Esophagus (tissue), 2 donors: ENCODE measurements around the gene GFER. TPM values are rescaled to one million over a fixed set of nuclear protein-coding genes. Genes with fewer than 3 reads are reported as not detected.
A peak's percentile ranks its signal among the peaks of the same experiment; 100 is the strongest.

ENCODE experiments used
- H3K27ac ChIP-seq, 2 donors: one replicate each; pipeline ENCODE4 v1.5.1; 2013; ENCODE audit warnings: low read depth in 2 of 2, mild to moderate bottlenecking in 2 of 2, inconsistent platforms in 1 of 2, low read length in 1 of 2, moderate library complexity in 1 of 2
- H3K27me3 ChIP-seq, 2 donors: one replicate each; pipeline ENCODE4 v1.6.1; 2013; ENCODE audit warnings: low read length in 2 of 2, control low read depth in 1 of 2, mild to moderate bottlenecking in 1 of 2; ENCODE audit not compliant: insufficient read depth in 2 of 2, control insufficient read depth in 1 of 2
- H3K36me3 ChIP-seq, 2 donors: one replicate each; pipeline ENCODE4 v1.6.1; 2013; ENCODE audit warnings: low read length in 1 of 2; ENCODE audit not compliant: control insufficient read depth in 2 of 2, insufficient read depth in 2 of 2
- H3K4me1 ChIP-seq, 2 donors: one replicate each; pipeline ENCODE4 v1.6.1; 2013; ENCODE audit warnings: low read length in 1 of 2; ENCODE audit not compliant: control insufficient read depth in 2 of 2, insufficient read depth in 2 of 2
- H3K4me3 ChIP-seq, 2 donors: one replicate each; pipeline ENCODE4 v1.5.1; 2013; ENCODE audit warnings: low read length in 2 of 2, mild to moderate bottlenecking in 2 of 2, low read depth in 1 of 2, moderate library complexity in 1 of 2
- H3K9me3 ChIP-seq, 2 donors: one replicate each; pipeline ENCODE4 v1.6.1; 2013; ENCODE audit warnings: mild to moderate bottlenecking in 2 of 2, low read depth in 1 of 2, low read length in 1 of 2, moderate library complexity in 1 of 2; ENCODE audit not compliant: control insufficient read depth in 2 of 2, insufficient read depth in 1 of 2
- WGBS, 2 donors: extraction: QIAGEN DNeasy Blood & Tissue Kit; methylation state at CpG; one replicate each; pipeline ENCODE4 v1.1.7; 2013; 5-methylcytosine and 5-hydroxymethylcytosine counted together
- polyA plus RNA-seq, 2 donors: library from polyadenylated mRNA; stranded (reverse); fragments of 200-250 nt; gene quantifications; one replicate each; pipeline ENCODE4 v1.2.3, GENCODE V29; 2013
- donor health status: healthy with polysubstance abuse.
- donor health status: Bipolar disorder and iron deficiency.

Gene GFER
- polyA plus RNA-seq, 2 donors, result 13.1 to 23.1 TPM

DNA sequence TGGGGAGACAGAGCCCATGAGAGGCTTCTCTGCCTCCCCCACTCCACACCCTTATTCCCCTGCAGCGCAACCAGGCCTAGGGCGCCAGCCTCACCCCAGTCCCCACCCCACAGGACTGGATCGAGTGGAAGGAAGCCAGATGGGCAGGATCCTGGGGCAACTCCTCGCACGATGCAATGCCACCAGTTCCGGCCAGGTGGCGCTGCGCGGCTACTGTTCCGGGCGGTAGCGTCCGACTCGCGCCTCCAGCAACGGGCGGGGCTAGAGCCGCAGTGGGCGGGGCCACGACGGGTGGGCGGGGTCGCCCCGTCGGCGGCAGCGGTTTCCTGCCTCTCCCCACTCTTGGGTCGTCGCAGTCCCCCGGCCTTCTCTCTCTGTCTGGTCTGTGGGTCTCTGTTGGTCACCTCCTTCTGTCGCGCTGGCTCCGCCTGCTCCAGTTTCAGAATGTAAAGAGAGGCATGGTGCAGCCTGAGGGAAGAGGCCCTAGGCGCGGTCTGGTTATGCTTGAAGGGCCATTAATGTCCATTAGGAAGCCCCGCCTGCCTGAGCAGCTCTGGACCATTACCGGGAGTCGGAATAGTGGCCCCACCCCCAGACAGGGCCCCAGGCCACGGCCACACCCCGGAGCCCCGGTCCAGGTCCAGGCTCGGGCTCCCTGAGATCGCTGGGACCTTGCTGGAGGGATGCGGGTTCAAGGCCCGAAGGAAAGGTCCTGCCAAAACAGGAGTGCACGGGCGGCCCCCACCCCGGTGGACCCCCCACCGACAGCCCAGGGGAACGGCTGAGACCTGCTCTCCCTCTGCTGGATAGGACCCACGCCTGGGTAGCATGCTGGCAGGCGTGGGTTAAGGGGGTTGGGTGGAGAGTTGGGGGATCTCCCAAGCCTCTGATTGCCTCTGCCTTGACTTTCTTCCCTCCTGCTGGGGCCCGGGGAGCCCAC is 39.4 kb downstream of the GFER start:
- H3K27me3 ChIP-seq, result peaks cover 5 to 6% of the 10 kb centered on the region in 2 donors
- H3K4me3 ChIP-seq, result peak overlapping the region; percentile 13 to 31
- 12 to 13% methylated on average over 47 to 53 of the region's 53 CpGs for WGBS, 2 donors
- no peaks in the 10 kb centered on the region for H3K36me3 ChIP-seq
- peak overlapping the region; percentile 63 to 76 for H3K27ac ChIP-seq
- H3K9me3 ChIP-seq, result peaks cover 0 to 2% of the 10 kb centered on the region in 2 donors
- H3K4me1 ChIP-seq, result peaks cover 19 to 34% of the 10 kb centered on the region in 2 donors

DNA sequence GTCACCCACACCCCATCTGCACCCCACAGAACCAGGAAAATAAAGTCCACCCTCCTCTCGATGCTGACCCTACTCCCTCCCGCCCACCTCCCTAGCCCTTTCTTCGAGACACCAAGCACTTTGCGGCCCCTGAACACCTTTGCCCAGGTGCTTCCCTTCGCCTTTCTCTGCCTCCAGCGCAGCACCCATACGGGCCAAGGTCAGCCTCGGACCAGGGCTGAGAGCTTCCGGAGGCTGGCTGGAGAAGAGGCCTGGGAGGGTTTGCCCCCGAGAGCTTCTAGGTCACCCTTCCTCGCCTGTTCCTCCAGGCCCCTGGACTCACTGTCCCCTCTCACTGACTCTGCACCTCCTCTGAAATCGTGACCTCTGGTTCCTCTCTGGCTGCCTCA is 40.0 kb downstream of the GFER start:
- Histone ChIP-seq H3K27me3 (peaks cover 3 to 5% of the 10 kb centered on the region in 2 donors), H3K36me3 (no peaks in the 10 kb centered on the region), H3K4me1 (peaks cover 19 to 34% of the 10 kb centered on the region in 2 donors), H3K9me3 (peaks cover 0 to 2% of the 10 kb centered on the region in 2 donors), H3K27ac (no peak overlapping the region), H3K4me3 (no peak overlapping the region)
- 89 to 92% methylated on average over 12 of the region's 12 CpGs for WGBS, 2 donors

DNA sequence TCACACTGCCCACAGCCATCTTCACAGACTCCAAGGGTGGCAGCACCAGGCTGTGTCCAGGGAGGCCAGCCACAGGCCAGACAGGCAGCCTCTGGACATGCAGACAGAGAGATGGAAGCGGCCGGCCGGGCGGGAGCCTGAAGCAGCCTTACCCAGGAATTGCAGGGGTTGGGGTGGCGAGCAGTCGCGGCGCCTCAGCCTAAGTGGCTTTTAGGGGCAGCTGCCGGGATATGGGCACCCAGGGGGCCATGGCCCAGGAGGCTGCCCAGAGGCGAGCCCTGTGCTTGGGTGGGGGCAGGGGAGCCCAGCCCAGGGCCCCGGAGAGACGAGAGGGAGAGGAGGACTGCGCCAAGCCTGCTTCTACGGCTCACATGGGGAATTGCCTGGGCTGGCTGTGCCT is 41.3 kb downstream of the GFER start:
- peaks cover 0 to under 1% of the 10 kb centered on the region in 2 donors for H3K9me3 ChIP-seq
- peaks cover 0 to 2% of the 10 kb centered on the region in 2 donors for H3K27me3 ChIP-seq
- WGBS, 2 donors, result 88 to 92% methylated on average over 14 of the region's 14 CpGs
- H3K36me3 ChIP-seq, result no peaks in the 10 kb centered on the region
- no peak overlapping the region for H3K4me3 ChIP-seq
- no peak overlapping the region for H3K27ac ChIP-seq
- H3K4me1 ChIP-seq, result peaks cover 14 to 24% of the 10 kb centered on the region in 2 donors

DNA sequence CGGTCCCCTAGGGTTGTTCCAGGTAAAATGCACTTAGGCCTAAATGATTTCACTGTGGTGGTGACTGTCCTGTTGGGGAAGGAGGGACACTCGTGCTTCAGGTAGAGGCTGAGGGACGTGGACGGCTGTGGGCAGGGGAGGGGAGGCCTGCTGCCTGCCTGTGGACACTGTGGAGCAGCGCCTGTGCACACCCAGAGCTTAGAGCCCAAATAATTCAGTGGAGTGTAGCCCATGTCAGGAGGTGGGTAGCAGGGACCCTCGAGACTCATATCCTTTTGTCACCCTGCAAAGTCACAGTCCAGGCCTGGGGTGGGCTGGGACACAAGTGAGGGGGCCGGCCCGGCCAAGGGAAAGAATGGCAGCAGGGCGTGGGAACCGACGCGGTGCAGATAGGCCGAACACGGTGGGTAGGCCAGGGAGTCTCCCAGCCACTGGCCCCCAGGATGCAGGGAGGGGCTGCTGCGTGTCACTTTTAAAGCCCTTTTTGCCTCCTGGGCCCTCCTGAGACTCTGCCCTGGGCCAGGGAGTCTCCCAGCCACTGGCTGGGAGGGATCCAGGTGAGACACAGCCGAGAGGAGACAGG is 42.0 kb downstream of the GFER start:
- no peak overlapping the region for H3K27ac ChIP-seq
- 81 to 85% methylated on average over 12 to 16 of the region's 16 CpGs for WGBS, 2 donors
- peaks cover 10 to 24% of the 10 kb centered on the region in 2 donors for H3K4me1 ChIP-seq
- H3K4me3 ChIP-seq, result no peak overlapping the region
- no peaks in the 10 kb centered on the region for H3K36me3 ChIP-seq
- H3K9me3 ChIP-seq, result no peaks in the 10 kb centered on the region
- H3K27me3 ChIP-seq, result no peaks in the 10 kb centered on the region

DNA sequence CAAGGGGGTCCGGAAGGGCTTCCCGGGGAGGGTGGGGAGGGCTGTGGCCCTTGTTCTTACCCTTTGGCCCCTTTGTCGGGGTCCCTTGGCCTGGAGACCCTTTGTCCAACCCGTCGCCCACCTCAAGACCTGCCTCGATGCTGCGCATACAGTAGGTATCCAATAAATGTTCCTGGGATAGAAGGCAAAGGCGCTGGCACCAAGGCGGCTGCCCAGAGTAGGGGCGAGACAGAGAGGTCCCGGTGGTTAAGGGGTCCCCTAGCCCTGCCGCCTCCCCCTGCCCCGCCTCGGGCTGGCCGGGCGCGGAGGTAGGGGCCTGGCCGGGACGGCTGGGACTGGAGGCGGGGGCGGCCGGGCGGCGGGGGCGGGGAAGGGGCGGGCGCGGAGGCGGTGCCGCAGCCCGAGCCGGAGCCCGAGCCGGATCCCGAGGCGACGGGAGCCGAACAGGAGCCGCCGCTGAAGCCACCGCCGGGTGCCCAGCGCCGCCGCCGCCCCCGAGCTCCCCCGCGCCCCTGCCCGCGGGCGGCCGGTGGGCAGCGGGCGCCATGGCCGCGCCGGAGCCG is 42.5 kb downstream of the GFER start, which contains the start of gene NHERF2:
Gene NHERF2, plus strand, starts transcription at position 442 of the 563 bp plus-strand sequence. Its CDS starts 104 bp downstream, at position 546.
- 7% methylated on average over 52 to 59 of the region's 59 CpGs for WGBS, 2 donors
- Histone ChIP-seq H3K4me3 (peak within 1 kb of the TSS; percentile 55 to 63), H3K27ac (peak within 1 kb of the TSS; percentile 60 to 63), H3K4me1 (peaks cover 10 to 25% of the 10 kb centered on the region in 2 donors), H3K9me3 (no peaks in the 10 kb centered on the region), H3K27me3 (no peaks in the 10 kb centered on the region), H3K36me3 (no peaks in the 10 kb centered on the region)

DNA sequence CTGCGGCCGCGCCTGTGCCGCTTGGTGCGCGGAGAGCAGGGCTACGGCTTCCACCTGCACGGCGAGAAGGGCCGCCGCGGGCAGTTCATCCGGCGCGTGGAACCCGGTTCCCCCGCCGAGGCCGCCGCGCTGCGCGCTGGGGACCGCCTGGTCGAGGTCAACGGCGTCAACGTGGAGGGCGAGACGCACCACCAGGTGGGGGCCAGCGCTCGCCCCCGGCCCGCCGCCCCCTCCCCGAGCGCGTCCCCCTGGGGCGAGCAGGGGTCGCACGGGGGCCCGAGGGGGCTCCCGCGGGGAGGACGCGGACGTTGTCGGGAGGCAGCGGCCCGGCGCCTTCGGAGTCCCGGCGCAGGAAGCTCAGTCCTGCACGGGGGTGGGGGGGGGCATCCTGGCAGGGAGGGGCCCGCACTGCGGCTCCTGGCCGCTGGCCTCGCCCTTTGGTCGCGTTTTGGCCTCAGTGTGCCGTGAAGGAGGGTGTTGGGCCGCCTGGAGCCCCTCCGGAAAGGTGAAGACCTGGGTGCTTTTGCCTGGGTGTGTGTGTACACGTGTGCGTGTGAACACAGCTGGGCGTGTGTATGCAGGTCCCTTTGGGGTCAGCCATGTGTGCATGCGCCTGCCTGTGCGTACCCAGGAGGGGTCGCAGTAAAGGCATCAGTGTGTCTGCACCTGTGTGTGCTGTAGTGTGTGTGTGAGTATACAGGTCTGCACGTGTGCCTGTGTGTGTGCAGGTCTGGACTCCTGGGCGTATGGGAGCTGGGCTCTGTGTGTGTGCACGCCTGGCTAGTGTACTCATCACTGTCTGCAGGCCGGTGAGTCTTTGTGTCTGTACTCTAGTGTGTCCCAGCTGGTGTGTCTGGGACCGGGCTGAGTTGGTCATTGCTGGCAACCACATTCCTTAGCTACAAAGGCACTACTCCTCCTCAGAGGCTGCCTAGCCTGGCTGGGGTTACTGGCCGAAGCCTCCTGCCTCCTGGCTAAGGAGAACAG is 43.3 kb downstream of the GFER start:
- no peaks in the 10 kb centered on the region for H3K9me3 ChIP-seq
- no peaks in the 10 kb centered on the region for H3K27me3 ChIP-seq
- WGBS, 2 donors, result 5 to 8% methylated on average over 41 to 76 of the region's 76 CpGs
- H3K4me3 ChIP-seq, result peak overlapping the region; percentile 55 to 63
- H3K27ac ChIP-seq, result peak overlapping the region; percentile 24 to 63
- peaks cover 10 to 25% of the 10 kb centered on the region in 2 donors for H3K4me1 ChIP-seq
- H3K36me3 ChIP-seq, result no peaks in the 10 kb centered on the region

DNA sequence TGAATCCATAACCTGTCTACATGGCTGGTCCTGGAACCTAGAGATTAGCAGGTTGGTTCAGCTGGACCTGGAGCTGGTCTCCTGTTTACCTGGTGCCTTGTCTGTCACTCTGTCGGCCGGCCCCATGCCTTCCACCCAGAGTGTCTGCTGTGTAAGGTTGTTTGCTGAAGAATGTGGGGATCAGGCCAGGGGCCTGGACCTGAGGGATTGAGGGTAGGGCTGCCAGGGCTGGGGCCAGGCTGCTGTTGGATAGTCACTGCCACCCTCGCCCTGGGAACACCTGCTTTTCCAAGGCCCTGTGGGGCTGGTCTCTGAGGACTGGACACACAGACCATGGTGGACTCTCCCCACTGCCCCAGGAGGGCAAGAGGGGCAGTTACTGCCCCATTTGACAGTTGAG is 44.2 kb downstream of the GFER start:
- Histone ChIP-seq H3K4me3 (peak overlapping the region; percentile 55 to 63), H3K27me3 (no peaks in the 10 kb centered on the region), H3K27ac (peak overlapping the region in 1 of 2 donors; percentile 26), H3K9me3 (no peaks in the 10 kb centered on the region), H3K36me3 (no peaks in the 10 kb centered on the region), H3K4me1 (peaks cover 7 to 18% of the 10 kb centered on the region in 2 donors)
- 73 to 75% methylated on average over 3 of the region's 3 CpGs for WGBS, 2 donors

DNA sequence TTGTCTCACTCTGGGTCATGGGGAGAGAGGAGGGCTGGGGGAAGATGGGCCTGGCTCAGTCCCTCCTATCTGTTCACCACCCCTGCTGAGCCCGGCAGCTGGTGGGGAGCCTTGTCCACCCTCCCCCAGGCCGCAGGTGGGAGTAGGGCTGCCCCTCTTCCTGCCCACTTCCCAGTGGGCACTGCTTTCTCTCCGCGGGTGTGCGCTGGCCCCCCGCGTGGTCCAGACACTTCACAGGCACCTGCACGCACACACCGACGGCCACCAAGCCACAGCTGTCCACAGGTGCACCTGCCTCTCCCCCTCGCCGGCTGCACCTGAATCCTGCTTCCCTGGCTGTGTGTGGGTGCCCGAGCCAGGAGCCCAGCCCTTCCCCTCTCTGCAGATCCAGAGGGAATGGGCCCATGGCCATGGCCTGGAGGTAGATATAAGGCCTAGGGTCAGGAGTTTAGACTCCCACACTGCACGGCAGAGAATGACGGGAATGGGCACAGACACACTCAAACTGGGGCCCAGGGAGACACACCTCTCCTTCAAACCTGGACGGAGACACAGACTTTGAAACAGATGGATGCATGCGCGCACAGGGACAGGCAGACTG is 44.7 kb downstream of the GFER start:
- Histone ChIP-seq H3K9me3 (no peaks in the 10 kb centered on the region), H3K4me1 (peaks cover 5 to 15% of the 10 kb centered on the region in 2 donors), H3K27me3 (no peaks in the 10 kb centered on the region), H3K27ac (no peak overlapping the region), H3K36me3 (no peaks in the 10 kb centered on the region), H3K4me3 (no peak overlapping the region)
- WGBS, 2 donors, result 80 to 85% methylated on average over 18 of the region's 18 CpGs
